Measurements from ENCODE around the gene POLR3A. TPM values are rescaled to one million over a fixed set of nuclear protein-coding genes. Genes with fewer than 3 reads are reported as not detected.

The POLR3A gene
- polyA plus RNA-seq, 1 donor from 2014 or later = 15.6 TPM

DNA sequence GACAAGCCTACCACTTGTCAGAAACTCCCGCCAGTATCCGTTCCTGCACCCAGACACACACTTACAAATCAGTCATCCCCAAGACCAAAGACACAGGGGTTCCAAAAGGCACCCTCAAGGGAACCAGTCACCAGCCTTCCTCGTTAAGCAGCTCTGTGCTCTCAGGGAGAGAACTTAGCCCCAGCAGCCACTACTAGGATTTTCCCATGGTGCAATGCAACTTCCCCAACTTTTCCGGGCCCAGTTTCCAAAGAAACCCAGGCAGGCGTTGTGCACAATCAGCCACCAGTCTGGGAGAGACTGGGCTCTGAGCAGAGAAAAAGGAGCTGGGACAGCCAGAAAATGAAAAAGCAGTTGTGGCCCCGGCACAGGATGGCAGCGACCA, 103.9 kb downstream of the POLR3A start:
- H3K9ac ChIP-seq (ENCODE audit: low read length) = peak overlapping the region; percentile 92
- H4K20me1 ChIP-seq (ENCODE audit: insufficient read depth) = no peaks in the 10 kb centered on the region
- H3K27ac ChIP-seq (ENCODE audit: low read length) = peak overlapping the region; percentile 84
- H3K4me3 ChIP-seq (ENCODE audit: low read length) = peak overlapping the region; percentile 95
- H2AFZ ChIP-seq (ENCODE audit: low read depth, low read length) = no peak overlapping the region
- no peaks in the 10 kb centered on the region for H3K27me3 ChIP-seq (ENCODE audit: insufficient read depth, low read depth, low read length)
- TF ChIP-seq EP300 (conservative IDR thresholded peaks at IDR 0.05; ENCODE audit: poor library complexity, severe bottlenecking) = no peak
- no peak for TF ChIP-seq TAF1 (IDR thresholded peaks at IDR 0.05; ENCODE audit: low read depth)
- no peak for TF ChIP-seq RAD21 (conservative IDR thresholded peaks at IDR 0.05)
- H3K9me3 ChIP-seq (ENCODE audit: low read length) = no peaks in the 10 kb centered on the region
- H3F3A ChIP-seq (ENCODE audit: insufficient read depth, low read length, poor library complexity, severe bottlenecking) = no peaks in the 10 kb centered on the region
- H3K4me2 ChIP-seq (ENCODE audit: low read length) = peak overlapping the region; percentile 87
- H3K79me2 ChIP-seq (replicated peaks; ENCODE audit: insufficient read depth, low read length) = peaks cover 58% of the 10 kb centered on the region
- H3K9me2 ChIP-seq (ENCODE audit: insufficient read depth, low read length) = no peaks in the 10 kb centered on the region
- no peaks in the 10 kb centered on the region for H3K36me3 ChIP-seq (ENCODE audit: insufficient read depth, low read length)

DNA sequence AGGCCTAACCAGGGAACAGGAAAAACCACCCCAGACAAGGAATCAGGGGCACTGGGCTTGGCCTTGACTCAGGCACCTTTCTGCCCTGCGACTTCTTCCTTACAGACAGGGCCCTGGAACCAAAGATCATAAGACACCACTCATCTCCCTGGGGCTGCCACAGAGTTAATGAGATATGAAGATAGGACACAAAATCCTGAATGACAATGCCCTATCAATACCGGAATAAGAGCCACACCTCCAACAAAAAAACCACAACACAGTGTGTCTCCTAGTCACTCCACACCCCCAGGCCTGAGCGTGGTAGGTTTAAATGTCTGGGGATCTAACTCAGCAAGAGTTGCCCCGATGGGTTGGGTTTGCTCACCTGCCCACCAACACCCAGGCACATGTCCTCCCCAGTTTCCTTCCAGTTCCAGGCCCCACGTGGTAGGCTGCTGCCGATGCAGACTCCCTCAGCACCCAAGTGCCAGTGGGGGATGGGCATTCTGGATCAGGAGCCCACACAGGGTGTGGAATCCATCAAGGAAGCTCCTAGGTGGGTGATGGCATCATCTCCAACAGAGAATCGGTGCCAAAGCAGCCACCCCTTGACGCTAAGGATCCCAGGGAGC, 106.6 kb downstream of the POLR3A start:
- Histone ChIP-seq H3K4me2 (ENCODE audit: low read length) (no peak overlapping the region), H2AFZ (ENCODE audit: low read depth, low read length) (no peak overlapping the region), H3K9me3 (ENCODE audit: low read length) (no peaks in the 10 kb centered on the region), H3K27ac (ENCODE audit: low read length) (no peak overlapping the region), H3K9ac (ENCODE audit: low read length) (no peak overlapping the region), H3K4me3 (ENCODE audit: low read length) (peak overlapping the region; percentile 95), H3K27me3 (ENCODE audit: insufficient read depth, low read depth, low read length) (no peaks in the 10 kb centered on the region), H3K79me2 (replicated peaks; ENCODE audit: insufficient read depth, low read length) (peaks cover 81% of the 10 kb centered on the region), H3K9me2 (ENCODE audit: insufficient read depth, low read length) (no peaks in the 10 kb centered on the region), H3F3A (ENCODE audit: insufficient read depth, low read length, poor library complexity, severe bottlenecking) (no peaks in the 10 kb centered on the region), H4K20me1 (ENCODE audit: insufficient read depth) (no peaks in the 10 kb centered on the region), H3K36me3 (ENCODE audit: insufficient read depth, low read length) (no peaks in the 10 kb centered on the region)
- TF ChIP-seq SMC3 (conservative IDR thresholded peaks at IDR 0.05; ENCODE audit: poor library complexity) = no peak
- no peak for TF ChIP-seq EP300 (conservative IDR thresholded peaks at IDR 0.05; ENCODE audit: poor library complexity, severe bottlenecking)
- no peak for TF ChIP-seq RAD21 (conservative IDR thresholded peaks at IDR 0.05)
- TF ChIP-seq TAF1 (IDR thresholded peaks at IDR 0.05; ENCODE audit: low read depth) = no peak
- TF ChIP-seq, protein P1, sequence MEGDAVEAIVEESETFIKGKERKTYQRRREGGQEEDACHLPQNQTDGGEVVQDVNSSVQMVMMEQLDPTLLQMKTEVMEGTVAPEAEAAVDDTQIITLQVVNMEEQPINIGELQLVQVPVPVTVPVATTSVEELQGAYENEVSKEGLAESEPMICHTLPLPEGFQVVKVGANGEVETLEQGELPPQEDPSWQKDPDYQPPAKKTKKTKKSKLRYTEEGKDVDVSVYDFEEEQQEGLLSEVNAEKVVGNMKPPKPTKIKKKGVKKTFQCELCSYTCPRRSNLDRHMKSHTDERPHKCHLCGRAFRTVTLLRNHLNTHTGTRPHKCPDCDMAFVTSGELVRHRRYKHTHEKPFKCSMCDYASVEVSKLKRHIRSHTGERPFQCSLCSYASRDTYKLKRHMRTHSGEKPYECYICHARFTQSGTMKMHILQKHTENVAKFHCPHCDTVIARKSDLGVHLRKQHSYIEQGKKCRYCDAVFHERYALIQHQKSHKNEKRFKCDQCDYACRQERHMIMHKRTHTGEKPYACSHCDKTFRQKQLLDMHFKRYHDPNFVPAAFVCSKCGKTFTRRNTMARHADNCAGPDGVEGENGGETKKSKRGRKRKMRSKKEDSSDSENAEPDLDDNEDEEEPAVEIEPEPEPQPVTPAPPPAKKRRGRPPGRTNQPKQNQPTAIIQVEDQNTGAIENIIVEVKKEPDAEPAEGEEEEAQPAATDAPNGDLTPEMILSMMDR (IDR thresholded peaks at IDR 0.05; ENCODE audit: poor library complexity, severe bottlenecking) = no peak
- no peak for TF ChIP-seq EZH2 (IDR thresholded peaks at IDR 0.05; ENCODE audit: borderline replicate concordance, insufficient read depth, low read length, poor library complexity, severe bottlenecking)

DNA sequence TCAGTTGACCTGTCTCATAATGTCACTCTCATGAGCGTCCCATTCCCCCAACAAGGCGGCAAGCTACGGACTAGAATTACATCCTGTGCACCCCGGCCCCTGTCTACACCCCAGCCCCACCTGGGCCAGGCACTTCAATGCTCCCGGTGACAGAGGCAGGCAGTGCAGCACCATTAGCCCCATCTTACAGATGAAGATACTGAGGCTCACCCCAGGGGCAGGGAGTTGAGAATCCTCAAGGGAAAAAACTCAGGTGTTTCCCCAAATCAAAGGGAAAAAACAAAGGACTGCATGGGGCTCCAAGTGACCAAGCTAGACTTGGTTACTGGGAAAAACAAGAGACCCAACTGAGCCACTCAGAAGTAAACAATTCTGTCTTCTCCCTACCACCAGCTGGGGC, 107.3 kb downstream of the POLR3A start:
- H3K79me2 ChIP-seq (replicated peaks; ENCODE audit: insufficient read depth, low read length) = peaks cover 87% of the 10 kb centered on the region
- H3K4me3 ChIP-seq (ENCODE audit: low read length) = no peak overlapping the region
- H3F3A ChIP-seq (ENCODE audit: insufficient read depth, low read length, poor library complexity, severe bottlenecking) = no peaks in the 10 kb centered on the region
- H2AFZ ChIP-seq (ENCODE audit: low read depth, low read length) = no peak overlapping the region
- no peak overlapping the region for H3K27ac ChIP-seq (ENCODE audit: low read length)
- no peaks in the 10 kb centered on the region for H4K20me1 ChIP-seq (ENCODE audit: insufficient read depth)
- TF ChIP-seq TAF1 (IDR thresholded peaks at IDR 0.05; ENCODE audit: low read depth) (no peak), POLR2AphosphoS5 (IDR thresholded peaks at IDR 0.05) (no peak), EZH2 (IDR thresholded peaks at IDR 0.05; ENCODE audit: borderline replicate concordance, insufficient read depth, low read length, poor library complexity, severe bottlenecking) (no peak), MXI1 (conservative IDR thresholded peaks at IDR 0.05; ENCODE audit: poor library complexity, severe bottlenecking) (no peak), EP300 (conservative IDR thresholded peaks at IDR 0.05; ENCODE audit: poor library complexity, severe bottlenecking) (no peak), RAD21 (conservative IDR thresholded peaks at IDR 0.05) (no peak), SMC3 (conservative IDR thresholded peaks at IDR 0.05; ENCODE audit: poor library complexity) (no peak)
- TF ChIP-seq, protein P2, sequence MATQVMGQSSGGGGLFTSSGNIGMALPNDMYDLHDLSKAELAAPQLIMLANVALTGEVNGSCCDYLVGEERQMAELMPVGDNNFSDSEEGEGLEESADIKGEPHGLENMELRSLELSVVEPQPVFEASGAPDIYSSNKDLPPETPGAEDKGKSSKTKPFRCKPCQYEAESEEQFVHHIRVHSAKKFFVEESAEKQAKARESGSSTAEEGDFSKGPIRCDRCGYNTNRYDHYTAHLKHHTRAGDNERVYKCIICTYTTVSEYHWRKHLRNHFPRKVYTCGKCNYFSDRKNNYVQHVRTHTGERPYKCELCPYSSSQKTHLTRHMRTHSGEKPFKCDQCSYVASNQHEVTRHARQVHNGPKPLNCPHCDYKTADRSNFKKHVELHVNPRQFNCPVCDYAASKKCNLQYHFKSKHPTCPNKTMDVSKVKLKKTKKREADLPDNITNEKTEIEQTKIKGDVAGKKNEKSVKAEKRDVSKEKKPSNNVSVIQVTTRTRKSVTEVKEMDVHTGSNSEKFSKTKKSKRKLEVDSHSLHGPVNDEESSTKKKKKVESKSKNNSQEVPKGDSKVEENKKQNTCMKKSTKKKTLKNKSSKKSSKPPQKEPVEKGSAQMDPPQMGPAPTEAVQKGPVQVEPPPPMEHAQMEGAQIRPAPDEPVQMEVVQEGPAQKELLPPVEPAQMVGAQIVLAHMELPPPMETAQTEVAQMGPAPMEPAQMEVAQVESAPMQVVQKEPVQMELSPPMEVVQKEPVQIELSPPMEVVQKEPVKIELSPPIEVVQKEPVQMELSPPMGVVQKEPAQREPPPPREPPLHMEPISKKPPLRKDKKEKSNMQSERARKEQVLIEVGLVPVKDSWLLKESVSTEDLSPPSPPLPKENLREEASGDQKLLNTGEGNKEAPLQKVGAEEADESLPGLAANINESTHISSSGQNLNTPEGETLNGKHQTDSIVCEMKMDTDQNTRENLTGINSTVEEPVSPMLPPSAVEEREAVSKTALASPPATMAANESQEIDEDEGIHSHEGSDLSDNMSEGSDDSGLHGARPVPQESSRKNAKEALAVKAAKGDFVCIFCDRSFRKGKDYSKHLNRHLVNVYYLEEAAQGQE (IDR thresholded peaks at IDR 0.05; ENCODE audit: borderline replicate concordance) = no peak
- TF ChIP-seq, protein P1 (IDR thresholded peaks at IDR 0.05; ENCODE audit: poor library complexity, severe bottlenecking) = no peak
- no peaks in the 10 kb centered on the region for H3K27me3 ChIP-seq (ENCODE audit: insufficient read depth, low read depth, low read length)
- H3K36me3 ChIP-seq (ENCODE audit: insufficient read depth, low read length) = no peaks in the 10 kb centered on the region
- H3K9ac ChIP-seq (ENCODE audit: low read length) = no peak overlapping the region
- no peak overlapping the region for H3K4me2 ChIP-seq (ENCODE audit: low read length)
- H3K9me3 ChIP-seq (ENCODE audit: low read length) = no peaks in the 10 kb centered on the region
- H3K9me2 ChIP-seq (ENCODE audit: insufficient read depth, low read length) = no peaks in the 10 kb centered on the region

Measured in neural cell (in vitro differentiated cells).